Measurements from ENCODE around the gene TMOD2. TPM values are rescaled to one million over a fixed set of nuclear protein-coding genes. Genes with fewer than 3 reads are reported as not detected.

TMOD2 gene
- total RNA-seq, 1 donor from 2014 or later = 14.6 TPM

DNA sequence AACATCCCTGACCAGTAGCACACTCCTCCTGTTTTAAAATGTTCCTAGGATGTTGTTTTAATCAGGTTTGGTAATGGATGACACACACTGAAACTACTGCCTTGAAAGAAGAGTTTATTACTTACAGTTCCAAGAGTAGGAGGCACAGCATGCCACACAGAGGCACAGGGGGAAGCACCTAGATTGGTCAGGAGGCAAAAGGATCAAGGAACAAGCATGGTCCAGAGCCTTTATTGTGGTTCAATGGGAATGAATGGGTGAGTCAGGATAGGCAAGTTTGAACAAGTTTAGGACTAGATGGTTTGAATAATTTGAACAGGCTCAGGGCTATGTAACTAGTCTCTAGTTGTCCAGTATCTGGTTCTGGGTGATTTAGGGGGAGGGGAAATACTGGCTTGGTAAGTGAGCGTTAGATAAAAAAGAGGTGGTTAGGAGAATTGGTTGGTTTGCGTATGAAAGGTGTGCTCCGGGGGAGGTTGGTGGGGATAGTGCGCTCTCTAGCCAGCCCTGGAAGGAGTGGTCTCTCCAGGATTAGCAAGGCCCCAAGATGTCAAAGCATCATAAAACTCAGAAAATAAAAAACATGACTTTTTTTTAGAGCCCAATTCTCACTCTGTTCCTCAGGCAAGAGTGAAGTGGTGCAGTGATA, 113.1 kb downstream of the TMOD2 start:
- H3K27me3 Mint-ChIP-seq = no peaks in the 10 kb centered on the region
- peaks cover 19% of the 10 kb centered on the region for H3K4me1 Mint-ChIP-seq
- no peak overlapping the region for H3K4me3 Mint-ChIP-seq
- H3K9me3 Mint-ChIP-seq = no peaks in the 10 kb centered on the region
- intact Hi-C loops (cut with micrococcal nuclease) = no loop called here
- CTCF ChIA-PET = no interaction called here
- POLR2A ChIA-PET = no interaction called here
- H3K36me3 Mint-ChIP-seq (ENCODE audit: low read depth) = peaks cover 68% of the 10 kb centered on the region
- ATAC-seq (ENCODE audit: low read depth) (no peak), DNase-seq (no peak)
- TF ChIP-seq, protein P1, sequence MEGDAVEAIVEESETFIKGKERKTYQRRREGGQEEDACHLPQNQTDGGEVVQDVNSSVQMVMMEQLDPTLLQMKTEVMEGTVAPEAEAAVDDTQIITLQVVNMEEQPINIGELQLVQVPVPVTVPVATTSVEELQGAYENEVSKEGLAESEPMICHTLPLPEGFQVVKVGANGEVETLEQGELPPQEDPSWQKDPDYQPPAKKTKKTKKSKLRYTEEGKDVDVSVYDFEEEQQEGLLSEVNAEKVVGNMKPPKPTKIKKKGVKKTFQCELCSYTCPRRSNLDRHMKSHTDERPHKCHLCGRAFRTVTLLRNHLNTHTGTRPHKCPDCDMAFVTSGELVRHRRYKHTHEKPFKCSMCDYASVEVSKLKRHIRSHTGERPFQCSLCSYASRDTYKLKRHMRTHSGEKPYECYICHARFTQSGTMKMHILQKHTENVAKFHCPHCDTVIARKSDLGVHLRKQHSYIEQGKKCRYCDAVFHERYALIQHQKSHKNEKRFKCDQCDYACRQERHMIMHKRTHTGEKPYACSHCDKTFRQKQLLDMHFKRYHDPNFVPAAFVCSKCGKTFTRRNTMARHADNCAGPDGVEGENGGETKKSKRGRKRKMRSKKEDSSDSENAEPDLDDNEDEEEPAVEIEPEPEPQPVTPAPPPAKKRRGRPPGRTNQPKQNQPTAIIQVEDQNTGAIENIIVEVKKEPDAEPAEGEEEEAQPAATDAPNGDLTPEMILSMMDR (IDR thresholded peaks at IDR 0.05) = no peak
- no peak overlapping the region for H3K27ac Mint-ChIP-seq

GRCh38 chr15:51865317-51865716, 113.9 kb downstream of the TMOD2 start:
- Mint-ChIP-seq H3K27ac (no peak overlapping the region), H3K27me3 (no peaks in the 10 kb centered on the region), H3K36me3 (ENCODE audit: low read depth) (peaks cover 66% of the 10 kb centered on the region), H3K4me3 (no peak overlapping the region), H3K9me3 (peaks cover 2% of the 10 kb centered on the region), H3K4me1 (peaks cover 13% of the 10 kb centered on the region)
- DNase-seq (no peak), ATAC-seq (ENCODE audit: low read depth) (no peak)
- intact Hi-C loops (cut with micrococcal nuclease) = no loop called here
- ChIA-PET CTCF (no interaction called here), POLR2A (no interaction called here)
- TF ChIP-seq, protein P1 (IDR thresholded peaks at IDR 0.05) = no peak

Other genes with a start within 250 kb of the TMOD2 start
- 5.3 and 6.1 TPM in 2 replicates for gene DMXL2, start 128.8 kb upstream of the TMOD2 start, total RNA-seq
- gene SCG3, start 70.1 kb upstream of the TMOD2 start, total RNA-seq = not detected in 2 replicates
- 41.8 and 48.6 TPM in 2 replicates for gene LYSMD2, start 13.9 kb upstream of the TMOD2 start, total RNA-seq
- 39.0 and 47.0 TPM in 2 replicates for gene TMOD3, start 78.1 kb downstream of the TMOD2 start, total RNA-seq
- 18.3 and 19.1 TPM in 2 replicates for gene LEO1, start 220.2 kb downstream of the TMOD2 start, total RNA-seq

All from activated B cell treated with CpG ODN at 0.5 μM for 24 hours (primary cell).